ENCODE measurements around the gene AFM. TPM values are rescaled to one million over a fixed set of nuclear protein-coding genes. Genes with fewer than 3 reads are reported as not detected.

Gene AFM
- total and polyA plus RNA-seq, 2 donors (not counting 1 experiment from before 2014, with no cell fraction given): not detected

DNA sequence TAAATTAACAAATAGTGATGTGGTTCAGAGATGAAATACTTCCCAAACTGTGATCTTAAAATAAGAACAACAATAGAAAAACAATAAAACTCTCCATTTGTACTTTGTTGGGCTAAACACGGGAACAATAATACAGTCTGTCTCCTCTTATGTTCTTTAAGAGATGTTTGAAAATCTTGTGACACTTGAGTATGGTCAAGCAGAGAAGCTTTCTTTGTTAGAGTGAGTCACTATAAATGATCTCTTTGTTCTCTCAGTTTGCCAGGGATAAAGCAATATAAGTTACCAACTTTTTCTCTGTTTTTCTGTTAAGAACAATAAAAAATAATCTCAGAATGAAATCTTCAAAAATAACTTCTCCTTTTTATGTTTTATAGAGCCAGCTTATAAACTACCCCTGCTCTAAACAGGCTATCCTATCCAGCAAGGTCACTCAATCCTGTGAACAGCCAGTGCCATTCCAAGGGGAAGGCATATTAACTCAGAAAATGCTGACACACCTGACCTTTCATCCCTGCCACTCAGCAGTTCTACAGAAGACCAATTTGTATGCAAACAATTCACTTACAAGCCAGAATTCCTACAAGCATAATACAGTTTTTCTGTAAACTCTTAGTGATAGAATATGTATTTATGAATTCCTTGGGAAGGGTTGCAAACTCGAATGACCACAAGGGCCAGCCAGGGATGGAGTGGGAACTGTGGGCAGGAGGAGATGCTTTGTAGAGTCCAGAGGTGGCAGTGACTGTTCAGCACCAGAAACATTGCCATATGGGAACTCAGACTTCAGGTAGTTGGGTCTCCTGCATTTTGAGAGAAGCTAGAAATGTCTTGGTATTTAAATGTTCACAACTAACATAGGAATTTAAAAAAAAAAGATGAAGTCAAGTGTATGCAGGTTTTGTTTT lies 52.2 kb downstream of the AFM start:
- Mint-ChIP-seq H3K9me3 (ENCODE audit: insufficient read depth) (no peaks in the 10 kb centered on the region), H3K4me3 (no peak overlapping the region), H3K27me3 (peaks cover 9% of the 10 kb centered on the region), H3K27ac (no peak overlapping the region), H3K4me1 (no peaks in the 10 kb centered on the region)
- no peak overlapping the region for H2AFZ ChIP-seq (ENCODE audit: insufficient read depth, low read depth, low read length, poor library complexity, severe bottlenecking)
- H4K20me1 ChIP-seq (ENCODE audit: control insufficient read depth, insufficient read depth, low read length, poor library complexity, severe bottlenecking): no peaks in the 10 kb centered on the region
- H3K4me1 ChIP-seq (ENCODE audit: control insufficient read depth in 2 of 2, insufficient read depth in 2 of 2, low read length in 2 of 2): no peaks in the 10 kb centered on the region
- intact Hi-C loops (cut with micrococcal nuclease): no loop called here
- ChIA-PET POLR2A (no interaction called here), CTCF (interaction anchor here (1.3 kb wide), 1 partner anchor 10 kb away, joined by 4 read pairs; no protein-coding TSS in a partner anchor)
- H3K27ac ChIP-seq (ENCODE audit: low read length in 2 of 2): no peak overlapping the region
- no peaks in the 10 kb centered on the region for H3K79me2 ChIP-seq (ENCODE audit: control insufficient read depth, insufficient read depth, low read length)
- ATAC-seq (ENCODE audit: low read depth) (no peak), DNase-seq (no peak)
- H3K36me3 ChIP-seq (replicated peaks in 1 of 2; ENCODE audit: control extremely low read depth in 1 of 2, control insufficient read depth in 1 of 2, extremely low read depth in 1 of 2, insufficient read depth in 2 of 2, low read length in 1 of 2): no peaks in the 10 kb centered on the region
- TF ChIP-seq EZH2 (IDR thresholded peaks at IDR 0.05; ENCODE audit: borderline replicate concordance, insufficient read depth, low read depth, low read length, poor library complexity, severe bottlenecking): no peak
- TF ChIP-seq, protein P1, sequence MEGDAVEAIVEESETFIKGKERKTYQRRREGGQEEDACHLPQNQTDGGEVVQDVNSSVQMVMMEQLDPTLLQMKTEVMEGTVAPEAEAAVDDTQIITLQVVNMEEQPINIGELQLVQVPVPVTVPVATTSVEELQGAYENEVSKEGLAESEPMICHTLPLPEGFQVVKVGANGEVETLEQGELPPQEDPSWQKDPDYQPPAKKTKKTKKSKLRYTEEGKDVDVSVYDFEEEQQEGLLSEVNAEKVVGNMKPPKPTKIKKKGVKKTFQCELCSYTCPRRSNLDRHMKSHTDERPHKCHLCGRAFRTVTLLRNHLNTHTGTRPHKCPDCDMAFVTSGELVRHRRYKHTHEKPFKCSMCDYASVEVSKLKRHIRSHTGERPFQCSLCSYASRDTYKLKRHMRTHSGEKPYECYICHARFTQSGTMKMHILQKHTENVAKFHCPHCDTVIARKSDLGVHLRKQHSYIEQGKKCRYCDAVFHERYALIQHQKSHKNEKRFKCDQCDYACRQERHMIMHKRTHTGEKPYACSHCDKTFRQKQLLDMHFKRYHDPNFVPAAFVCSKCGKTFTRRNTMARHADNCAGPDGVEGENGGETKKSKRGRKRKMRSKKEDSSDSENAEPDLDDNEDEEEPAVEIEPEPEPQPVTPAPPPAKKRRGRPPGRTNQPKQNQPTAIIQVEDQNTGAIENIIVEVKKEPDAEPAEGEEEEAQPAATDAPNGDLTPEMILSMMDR (IDR thresholded peaks at IDR 0.05): no peak
- 67% methylated on average over 1 of the region's 2 CpGs for whole genome bisulfite sequencing (ENCODE audit: insufficient coverage)
- H3K9me3 ChIP-seq (ENCODE audit: control extremely low read depth in 1 of 3, control insufficient read depth in 2 of 3, insufficient read depth in 1 of 3, low read length in 2 of 3): no peaks in the 10 kb centered on the region
- no peak overlapping the region for H3K4me3 ChIP-seq (ENCODE audit: control extremely low read depth in 1 of 5, extremely low read depth in 1 of 5, insufficient read depth in 1 of 5, low read depth in 2 of 5, low read length in 4 of 5)
- H3K4me2 ChIP-seq (replicated peaks; ENCODE audit: low read depth, low read length, poor library complexity, severe bottlenecking): no peak overlapping the region
- H3K27me3 ChIP-seq (replicated peaks in 1 of 4; ENCODE audit: control extremely low read depth in 1 of 4, control insufficient read depth in 3 of 4, insufficient read depth in 4 of 4, low read length in 3 of 4): peaks cover 0 to 2% (median 0%) of the 10 kb centered on the region in 4 experiments
- H3K9ac ChIP-seq (ENCODE audit: low read length): no peak overlapping the region

DNA sequence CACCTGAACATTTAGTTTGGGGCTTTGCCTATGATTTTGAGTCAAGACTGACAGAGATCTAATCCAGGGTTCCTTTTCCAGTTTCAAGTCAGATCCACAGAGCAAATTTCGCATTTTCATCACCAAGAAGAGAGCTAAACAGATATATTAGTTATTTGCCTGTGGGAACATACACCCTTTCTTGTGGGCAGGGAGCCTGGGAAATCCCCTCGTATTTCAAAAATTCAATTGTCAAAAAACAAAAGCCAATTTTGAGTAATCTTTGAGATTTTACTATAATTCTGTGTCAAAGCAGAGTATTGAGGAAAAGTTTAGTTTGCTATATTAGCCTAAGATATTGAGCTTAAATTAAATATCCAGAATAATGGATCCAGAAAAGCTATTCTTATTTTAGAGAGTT lies 56.6 kb downstream of the AFM start:
- no peak overlapping the region for H3K4me3 Mint-ChIP-seq
- no peaks in the 10 kb centered on the region for H3K36me3 ChIP-seq (replicated peaks in 1 of 2; ENCODE audit: control extremely low read depth in 1 of 2, control insufficient read depth in 1 of 2, extremely low read depth in 1 of 2, insufficient read depth in 2 of 2, low read length in 1 of 2)
- ATAC-seq (ENCODE audit: low read depth) (no peak), DNase-seq (no peak)
- H3K27me3 Mint-ChIP-seq: peaks cover 9% of the 10 kb centered on the region
- no peak overlapping the region for H2AFZ ChIP-seq (ENCODE audit: insufficient read depth, low read depth, low read length, poor library complexity, severe bottlenecking)
- no peak overlapping the region for H3K27ac ChIP-seq (ENCODE audit: low read length in 2 of 2)
- no peak overlapping the region for H3K27ac Mint-ChIP-seq
- no CpG with 5 or more reads among the region's 2 CpGs for WGBS (ENCODE audit: insufficient coverage)
- H3K4me2 ChIP-seq (replicated peaks; ENCODE audit: low read depth, low read length, poor library complexity, severe bottlenecking): no peak overlapping the region
- H3K9ac ChIP-seq (ENCODE audit: low read length): no peak overlapping the region
- peaks cover 0 to 1% (median 0%) of the 10 kb centered on the region in 3 donors for H3K9me3 ChIP-seq (ENCODE audit: control extremely low read depth in 1 of 3, control insufficient read depth in 2 of 3, insufficient read depth in 1 of 3, low read length in 2 of 3)
- no peaks in the 10 kb centered on the region for H3K4me1 ChIP-seq (ENCODE audit: control insufficient read depth in 2 of 2, insufficient read depth in 2 of 2, low read length in 2 of 2)
- H3K4me1 Mint-ChIP-seq: no peaks in the 10 kb centered on the region
- POLR2A ChIA-PET: no interaction called here
- CTCF ChIA-PET: no interaction called here
- no peak for TF ChIP-seq EZH2 (IDR thresholded peaks at IDR 0.05; ENCODE audit: borderline replicate concordance, insufficient read depth, low read depth, low read length, poor library complexity, severe bottlenecking)
- no peak overlapping the region for H3K4me3 ChIP-seq (ENCODE audit: control extremely low read depth in 1 of 5, extremely low read depth in 1 of 5, insufficient read depth in 1 of 5, low read depth in 2 of 5, low read length in 4 of 5)
- H3K9me3 Mint-ChIP-seq (ENCODE audit: insufficient read depth): no peaks in the 10 kb centered on the region
- intact Hi-C loops (cut with micrococcal nuclease): no loop called here
- no peaks in the 10 kb centered on the region for H4K20me1 ChIP-seq (ENCODE audit: control insufficient read depth, insufficient read depth, low read length, poor library complexity, severe bottlenecking)
- H3K27me3 ChIP-seq (replicated peaks in 1 of 4; ENCODE audit: control extremely low read depth in 1 of 4, control insufficient read depth in 3 of 4, insufficient read depth in 4 of 4, low read length in 3 of 4): peaks cover 0 to 3% (median 0%) of the 10 kb centered on the region in 4 experiments
- H3K79me2 ChIP-seq (ENCODE audit: control insufficient read depth, insufficient read depth, low read length): no peaks in the 10 kb centered on the region
